ENCODE measurements around the gene FER.

FER gene

DNA sequence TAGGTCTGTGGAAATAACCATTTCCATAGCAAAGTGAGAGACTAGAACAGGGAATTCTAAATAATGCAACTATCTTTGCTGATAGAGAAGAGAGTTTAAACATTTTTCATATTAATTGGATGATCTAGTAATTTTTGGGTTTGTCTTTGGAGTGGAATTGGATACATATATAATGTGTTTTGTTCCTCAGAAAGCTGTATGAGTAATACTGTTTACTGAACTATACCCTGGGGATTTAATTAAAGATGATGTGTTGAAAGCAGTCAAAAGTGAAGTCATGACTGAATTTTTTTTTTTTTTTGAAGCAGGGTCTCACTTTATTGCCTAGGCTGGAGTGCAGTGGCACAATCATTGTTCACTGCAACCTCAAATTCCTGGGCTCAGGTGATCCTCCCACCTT lies 17.9 kb downstream of the FER start (continued):
- TF ChIP-seq ZNF335 (tag by site-specific recombination; conservative IDR thresholded peaks at IDR 0.05), result peak; percentile 26; the same call in 1 of the 2 replicates
- no peak for TF ChIP-seq ZNF146 (tag by site-specific recombination; IDR thresholded peaks at IDR 0.05)
- TF ChIP-seq, protein P1, sequence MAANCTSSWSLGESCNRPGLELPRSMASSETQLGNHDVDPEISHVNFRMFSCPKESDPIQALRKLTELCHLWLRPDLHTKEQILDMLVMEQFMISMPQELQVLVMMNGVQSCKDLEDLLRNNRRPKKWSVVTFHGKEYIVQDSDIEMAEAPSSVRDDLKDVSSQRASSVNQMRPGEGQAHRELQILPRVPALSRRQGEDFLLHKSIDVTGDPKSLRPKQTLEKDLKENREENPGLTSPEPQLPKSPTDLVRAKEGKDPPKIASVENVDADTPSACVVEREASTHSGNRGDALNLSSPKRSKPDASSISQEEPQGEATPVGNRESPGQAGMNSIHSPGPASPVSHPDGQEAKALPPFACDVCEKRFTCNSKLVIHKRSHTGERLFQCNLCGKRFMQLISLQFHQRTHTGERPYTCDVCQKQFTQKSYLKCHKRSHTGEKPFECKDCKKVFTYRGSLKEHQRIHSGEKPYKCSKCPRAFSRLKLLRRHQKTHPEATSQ (tag by site-specific recombination; IDR thresholded peaks at IDR 0.05), result no peak
- TF ChIP-seq ZNF629 (tag by site-specific recombination; IDR thresholded peaks at IDR 0.05), result peak; percentile 94
- TF ChIP-seq, protein P2, sequence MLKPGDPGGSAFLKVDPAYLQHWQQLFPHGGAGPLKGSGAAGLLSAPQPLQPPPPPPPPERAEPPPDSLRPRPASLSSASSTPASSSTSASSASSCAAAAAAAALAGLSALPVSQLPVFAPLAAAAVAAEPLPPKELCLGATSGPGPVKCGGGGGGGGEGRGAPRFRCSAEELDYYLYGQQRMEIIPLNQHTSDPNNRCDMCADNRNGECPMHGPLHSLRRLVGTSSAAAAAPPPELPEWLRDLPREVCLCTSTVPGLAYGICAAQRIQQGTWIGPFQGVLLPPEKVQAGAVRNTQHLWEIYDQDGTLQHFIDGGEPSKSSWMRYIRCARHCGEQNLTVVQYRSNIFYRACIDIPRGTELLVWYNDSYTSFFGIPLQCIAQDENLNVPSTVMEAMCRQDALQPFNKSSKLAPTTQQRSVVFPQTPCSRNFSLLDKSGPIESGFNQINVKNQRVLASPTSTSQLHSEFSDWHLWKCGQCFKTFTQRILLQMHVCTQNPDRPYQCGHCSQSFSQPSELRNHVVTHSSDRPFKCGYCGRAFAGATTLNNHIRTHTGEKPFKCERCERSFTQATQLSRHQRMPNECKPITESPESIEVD (tag by site-specific recombination; IDR thresholded peaks at IDR 0.05), result peak; percentile 79
- TF ChIP-seq, protein P3, sequence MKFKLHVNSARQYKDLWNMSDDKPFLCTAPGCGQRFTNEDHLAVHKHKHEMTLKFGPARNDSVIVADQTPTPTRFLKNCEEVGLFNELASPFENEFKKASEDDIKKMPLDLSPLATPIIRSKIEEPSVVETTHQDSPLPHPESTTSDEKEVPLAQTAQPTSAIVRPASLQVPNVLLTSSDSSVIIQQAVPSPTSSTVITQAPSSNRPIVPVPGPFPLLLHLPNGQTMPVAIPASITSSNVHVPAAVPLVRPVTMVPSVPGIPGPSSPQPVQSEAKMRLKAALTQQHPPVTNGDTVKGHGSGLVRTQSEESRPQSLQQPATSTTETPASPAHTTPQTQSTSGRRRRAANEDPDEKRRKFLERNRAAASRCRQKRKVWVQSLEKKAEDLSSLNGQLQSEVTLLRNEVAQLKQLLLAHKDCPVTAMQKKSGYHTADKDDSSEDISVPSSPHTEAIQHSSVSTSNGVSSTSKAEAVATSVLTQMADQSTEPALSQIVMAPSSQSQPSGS (tag by site-specific recombination; IDR thresholded peaks at IDR 0.05; ENCODE audit: low read depth), result peak; percentile 72
- no peak for TF ChIP-seq MEIS1 (CRISPR knock-in tag; IDR thresholded peaks at IDR 0.05; ENCODE audit: borderline replicate concordance)
- TF ChIP-seq ZNF544 (tag by site-specific recombination; IDR thresholded peaks at IDR 0.05), result no peak
- TF ChIP-seq, protein P4, sequence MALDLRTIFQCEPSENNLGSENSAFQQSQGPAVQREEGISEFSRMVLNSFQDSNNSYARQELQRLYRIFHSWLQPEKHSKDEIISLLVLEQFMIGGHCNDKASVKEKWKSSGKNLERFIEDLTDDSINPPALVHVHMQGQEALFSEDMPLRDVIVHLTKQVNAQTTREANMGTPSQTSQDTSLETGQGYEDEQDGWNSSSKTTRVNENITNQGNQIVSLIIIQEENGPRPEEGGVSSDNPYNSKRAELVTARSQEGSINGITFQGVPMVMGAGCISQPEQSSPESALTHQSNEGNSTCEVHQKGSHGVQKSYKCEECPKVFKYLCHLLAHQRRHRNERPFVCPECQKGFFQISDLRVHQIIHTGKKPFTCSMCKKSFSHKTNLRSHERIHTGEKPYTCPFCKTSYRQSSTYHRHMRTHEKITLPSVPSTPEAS (tag by site-specific recombination; IDR thresholded peaks at IDR 0.05), result peak; percentile 30; the same call in 1 of the 2 replicates
- TF ChIP-seq ZFP37 (tag by site-specific recombination; IDR thresholded peaks at IDR 0.05), result peak; percentile 73; the same call in 1 of the 2 replicates
- TF ChIP-seq, protein P5, sequence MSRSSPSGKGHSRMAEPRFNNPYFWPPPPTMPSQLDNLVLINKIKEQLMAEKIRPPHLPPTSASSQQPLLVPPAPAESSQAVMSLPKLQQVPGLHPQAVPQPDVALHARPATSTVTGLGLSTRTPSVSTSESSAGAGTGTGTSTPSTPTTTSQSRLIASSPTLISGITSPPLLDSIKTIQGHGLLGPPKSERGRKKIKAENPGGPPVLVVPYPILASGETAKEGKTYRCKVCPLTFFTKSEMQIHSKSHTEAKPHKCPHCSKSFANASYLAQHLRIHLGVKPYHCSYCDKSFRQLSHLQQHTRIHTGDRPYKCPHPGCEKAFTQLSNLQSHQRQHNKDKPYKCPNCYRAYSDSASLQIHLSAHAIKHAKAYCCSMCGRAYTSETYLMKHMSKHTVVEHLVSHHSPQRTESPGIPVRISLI (tag by site-specific recombination; IDR thresholded peaks at IDR 0.05), result peak; percentile 89
- TF ChIP-seq, protein P6, sequence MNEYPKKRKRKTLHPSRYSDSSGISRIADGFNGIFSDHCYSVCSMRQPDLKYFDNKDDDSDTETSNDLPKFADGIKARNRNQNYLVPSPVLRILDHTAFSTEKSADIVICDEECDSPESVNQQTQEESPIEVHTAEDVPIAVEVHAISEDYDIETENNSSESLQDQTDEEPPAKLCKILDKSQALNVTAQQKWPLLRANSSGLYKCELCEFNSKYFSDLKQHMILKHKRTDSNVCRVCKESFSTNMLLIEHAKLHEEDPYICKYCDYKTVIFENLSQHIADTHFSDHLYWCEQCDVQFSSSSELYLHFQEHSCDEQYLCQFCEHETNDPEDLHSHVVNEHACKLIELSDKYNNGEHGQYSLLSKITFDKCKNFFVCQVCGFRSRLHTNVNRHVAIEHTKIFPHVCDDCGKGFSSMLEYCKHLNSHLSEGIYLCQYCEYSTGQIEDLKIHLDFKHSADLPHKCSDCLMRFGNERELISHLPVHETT (tag by site-specific recombination; IDR thresholded peaks at IDR 0.05), result peak; percentile 92
- peak; percentile 80; the same call in 1 of the 2 replicates for TF ChIP-seq ZNF600 (tag by site-specific recombination; IDR thresholded peaks at IDR 0.05)
- TF ChIP-seq ZNF366 (tag by site-specific recombination; conservative IDR thresholded peaks at IDR 0.05), result peak; percentile 85
- peak; percentile 87 for TF ChIP-seq ZBTB21 (tag by site-specific recombination; IDR thresholded peaks at IDR 0.05)
- TF ChIP-seq KLF8 (tag by site-specific recombination; IDR thresholded peaks at IDR 0.05), result peak; percentile 75
- TF ChIP-seq, protein P7, sequence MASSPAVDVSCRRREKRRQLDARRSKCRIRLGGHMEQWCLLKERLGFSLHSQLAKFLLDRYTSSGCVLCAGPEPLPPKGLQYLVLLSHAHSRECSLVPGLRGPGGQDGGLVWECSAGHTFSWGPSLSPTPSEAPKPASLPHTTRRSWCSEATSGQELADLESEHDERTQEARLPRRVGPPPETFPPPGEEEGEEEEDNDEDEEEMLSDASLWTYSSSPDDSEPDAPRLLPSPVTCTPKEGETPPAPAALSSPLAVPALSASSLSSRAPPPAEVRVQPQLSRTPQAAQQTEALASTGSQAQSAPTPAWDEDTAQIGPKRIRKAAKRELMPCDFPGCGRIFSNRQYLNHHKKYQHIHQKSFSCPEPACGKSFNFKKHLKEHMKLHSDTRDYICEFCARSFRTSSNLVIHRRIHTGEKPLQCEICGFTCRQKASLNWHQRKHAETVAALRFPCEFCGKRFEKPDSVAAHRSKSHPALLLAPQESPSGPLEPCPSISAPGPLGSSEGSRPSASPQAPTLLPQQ (tag by site-specific recombination; IDR thresholded peaks at IDR 0.05), result 0 out of 2 replicates have a peak, but pooled peaks have one; percentile 53
- TF ChIP-seq SP2 (tag by site-specific recombination; IDR thresholded peaks at IDR 0.05), result peak; percentile 16; the same call in 1 of the 2 replicates
- peak; percentile 80; the same call in 1 of the 2 replicates for TF ChIP-seq BCL11A (tag by site-specific recombination; IDR thresholded peaks at IDR 0.05; ENCODE audit: low read depth)
- TF ChIP-seq, protein P8, sequence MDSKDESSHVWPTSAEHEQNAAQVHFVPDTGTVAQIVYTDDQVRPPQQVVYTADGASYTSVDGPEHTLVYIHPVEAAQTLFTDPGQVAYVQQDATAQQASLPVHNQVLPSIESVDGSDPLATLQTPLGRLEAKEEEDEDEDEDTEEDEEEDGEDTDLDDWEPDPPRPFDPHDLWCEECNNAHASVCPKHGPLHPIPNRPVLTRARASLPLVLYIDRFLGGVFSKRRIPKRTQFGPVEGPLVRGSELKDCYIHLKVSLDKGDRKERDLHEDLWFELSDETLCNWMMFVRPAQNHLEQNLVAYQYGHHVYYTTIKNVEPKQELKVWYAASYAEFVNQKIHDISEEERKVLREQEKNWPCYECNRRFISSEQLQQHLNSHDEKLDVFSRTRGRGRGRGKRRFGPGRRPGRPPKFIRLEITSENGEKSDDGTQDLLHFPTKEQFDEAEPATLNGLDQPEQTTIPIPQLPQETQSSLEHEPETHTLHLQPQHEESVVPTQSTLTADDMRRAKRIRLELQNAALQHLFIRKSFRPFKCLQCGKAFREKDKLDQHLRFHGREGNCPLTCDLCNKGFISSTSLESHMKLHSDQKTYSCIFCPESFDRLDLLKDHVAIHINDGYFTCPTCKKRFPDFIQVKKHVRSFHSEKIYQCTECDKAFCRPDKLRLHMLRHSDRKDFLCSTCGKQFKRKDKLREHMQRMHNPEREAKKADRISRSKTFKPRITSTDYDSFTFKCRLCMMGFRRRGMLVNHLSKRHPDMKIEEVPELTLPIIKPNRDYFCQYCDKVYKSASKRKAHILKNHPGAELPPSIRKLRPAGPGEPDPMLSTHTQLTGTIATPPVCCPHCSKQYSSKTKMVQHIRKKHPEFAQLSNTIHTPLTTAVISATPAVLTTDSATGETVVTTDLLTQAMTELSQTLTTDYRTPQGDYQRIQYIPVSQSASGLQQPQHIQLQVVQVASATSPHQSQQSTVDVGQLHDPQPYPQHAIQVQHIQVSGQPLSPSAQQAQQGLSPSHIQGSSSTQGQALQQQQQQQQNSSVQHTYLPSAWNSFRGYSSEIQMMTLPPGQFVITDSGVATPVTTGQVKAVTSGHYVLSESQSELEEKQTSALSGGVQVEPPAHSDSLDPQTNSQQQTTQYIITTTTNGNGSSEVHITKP (tag by site-specific recombination; IDR thresholded peaks at IDR 0.05), result peak; percentile 36; the same call in 1 of the 2 replicates
- TF ChIP-seq, protein P9, sequence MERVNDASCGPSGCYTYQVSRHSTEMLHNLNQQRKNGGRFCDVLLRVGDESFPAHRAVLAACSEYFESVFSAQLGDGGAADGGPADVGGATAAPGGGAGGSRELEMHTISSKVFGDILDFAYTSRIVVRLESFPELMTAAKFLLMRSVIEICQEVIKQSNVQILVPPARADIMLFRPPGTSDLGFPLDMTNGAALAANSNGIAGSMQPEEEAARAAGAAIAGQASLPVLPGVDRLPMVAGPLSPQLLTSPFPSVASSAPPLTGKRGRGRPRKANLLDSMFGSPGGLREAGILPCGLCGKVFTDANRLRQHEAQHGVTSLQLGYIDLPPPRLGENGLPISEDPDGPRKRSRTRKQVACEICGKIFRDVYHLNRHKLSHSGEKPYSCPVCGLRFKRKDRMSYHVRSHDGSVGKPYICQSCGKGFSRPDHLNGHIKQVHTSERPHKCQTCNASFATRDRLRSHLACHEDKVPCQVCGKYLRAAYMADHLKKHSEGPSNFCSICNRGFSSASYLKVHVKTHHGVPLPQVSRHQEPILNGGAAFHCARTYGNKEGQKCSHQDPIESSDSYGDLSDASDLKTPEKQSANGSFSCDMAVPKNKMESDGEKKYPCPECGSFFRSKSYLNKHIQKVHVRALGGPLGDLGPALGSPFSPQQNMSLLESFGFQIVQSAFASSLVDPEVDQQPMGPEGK (tag by site-specific recombination; IDR thresholded peaks at IDR 0.05), result peak; percentile 60
